Right lobe of liver (tissue), 6 donors: ENCODE measurements around the gene ASAP2. TPM values are rescaled to one million over a fixed set of nuclear protein-coding genes. Genes with fewer than 3 reads are reported as not detected.

Source experiments
- ATAC-seq, 4 donors: fragments of 200-7000 bp; cut with Tn5 transposase; one replicate each; pipeline ENCODE4 v1.9.1; 2020; ENCODE audit warnings: mild to moderate bottlenecking in 4 of 4, moderate library complexity in 4 of 4
- DNase-seq, 3 donors: peaks; one replicate each; pipeline ENCODE4 v3.0.0-alpha.2; 2020
- H3K27ac ChIP-seq, 3 donors: fragments of 200-600 bp; one replicate each; pipeline ENCODE4 v1.8.0; 2022
- H3K27me3 ChIP-seq, 2 donors: fragments of 200-600 bp; one replicate each; pipeline ENCODE4 v1.8.0; 2022
- H3K36me3 ChIP-seq, 4 donors: fragments of 200-600 bp; sonication (generic) in 1 of 4; one replicate each; pipeline versions ENCODE4 v1.5.1 to v1.8.0; 2017 to 2022; ENCODE audit warnings: control low read depth in 1 of 4
- H3K4me1 ChIP-seq, 4 donors: fragments of 200-600 bp; sonication (generic) in 1 of 4; one replicate each; pipeline versions ENCODE4 v1.5.1 to v1.8.0; 2017 to 2022; ENCODE audit warnings: control low read depth in 1 of 4
- H3K4me3 ChIP-seq, 3 donors: fragments of 200-600 bp; one replicate each; pipeline ENCODE4 v1.8.0; 2022
- H3K9me3 ChIP-seq, 4 donors: fragments of 200-600 bp; sonication (generic) in 1 of 4; one replicate each; pipeline versions ENCODE4 v1.5.1 to v1.8.0; 2017 to 2022; ENCODE audit warnings: control low read depth in 1 of 4
- POLR2A ChIP-seq: fragments of 450-650 bp; IDR thresholded peaks from one replicate; pipeline ENCODE4 v1.6.1; 2017; ENCODE audit warnings: antibody characterized with exemption, mild to moderate bottlenecking
- WGBS: methylation state at CpG from one replicate; pipeline ENCODE4 v1.1.6; 2018; ENCODE audit warnings: low coverage, low lambda C conversion rate; ENCODE audit not compliant: insufficient coverage; ENCODE audit errors: missing lambda C conversion rate; 5-methylcytosine and 5-hydroxymethylcytosine counted together
- intact Hi-C, 2 donors: fragments of 100-400 bp; cut with DNase I; formaldehyde crosslinking; loops; one replicate each; pipeline versions ENCODE4 v1.11.2 to v1.14.1; 2022
- total RNA-seq, 6 experiments: library from RNA; depleted of rRNA in 2 of 6; stranded (reverse); fragments of >200 nt in 2 of 6; fragmentation: NEBNext Ultra II Directional in 3 of 6; extraction: Animal tissue kit (Norgen Biotek cat#: 25700) in 3 of 6; gene quantifications; one replicate each; pipeline versions ENCODE4 v1.1.0 to v1.2.4, GENCODE V29; 2016 to 2023
- TF ChIP-seq, protein P1 (sequence below), 4 donors: fragments of 200-600 bp in 3 of 4; fragments of 450-650 bp in 1 of 4; IDR thresholded peaks; one replicate each; pipeline versions ENCODE4 v1.5.1 to v1.8.0; 2016 to 2022; ENCODE audit warnings: antibody characterized with exemption in 4 of 4, mild to moderate bottlenecking in 2 of 4
- donor health status: DM: no; HTN: yes; CAD: no.
- donor health status: DM: no; HTN: no; CAD: no.
- donor health status: DM: no; HTN: no; CAD: no.
- donor health status: DM: no; HTN: yes; CAD: no.
- donor health status: DM: no; HTN: yes; CAD: no.

ASAP2 gene
- total RNA-seq, 6 experiments from 2014 or later, result 2.4 to 5.2 (median 3.9) TPM

- Histone ChIP-seq H3K9me3 (no peaks in the 10 kb centered on the region), H3K27me3 (no peaks in the 10 kb centered on the region), H3K36me3 (no peaks in the 10 kb centered on the region), H3K27ac (peak overlapping the region in 1 of 3 donors; percentile 31), H3K4me3 (no peak overlapping the region), H3K4me1 (no peaks in the 10 kb centered on the region)
- TF ChIP-seq, protein P1, sequence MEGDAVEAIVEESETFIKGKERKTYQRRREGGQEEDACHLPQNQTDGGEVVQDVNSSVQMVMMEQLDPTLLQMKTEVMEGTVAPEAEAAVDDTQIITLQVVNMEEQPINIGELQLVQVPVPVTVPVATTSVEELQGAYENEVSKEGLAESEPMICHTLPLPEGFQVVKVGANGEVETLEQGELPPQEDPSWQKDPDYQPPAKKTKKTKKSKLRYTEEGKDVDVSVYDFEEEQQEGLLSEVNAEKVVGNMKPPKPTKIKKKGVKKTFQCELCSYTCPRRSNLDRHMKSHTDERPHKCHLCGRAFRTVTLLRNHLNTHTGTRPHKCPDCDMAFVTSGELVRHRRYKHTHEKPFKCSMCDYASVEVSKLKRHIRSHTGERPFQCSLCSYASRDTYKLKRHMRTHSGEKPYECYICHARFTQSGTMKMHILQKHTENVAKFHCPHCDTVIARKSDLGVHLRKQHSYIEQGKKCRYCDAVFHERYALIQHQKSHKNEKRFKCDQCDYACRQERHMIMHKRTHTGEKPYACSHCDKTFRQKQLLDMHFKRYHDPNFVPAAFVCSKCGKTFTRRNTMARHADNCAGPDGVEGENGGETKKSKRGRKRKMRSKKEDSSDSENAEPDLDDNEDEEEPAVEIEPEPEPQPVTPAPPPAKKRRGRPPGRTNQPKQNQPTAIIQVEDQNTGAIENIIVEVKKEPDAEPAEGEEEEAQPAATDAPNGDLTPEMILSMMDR (IDR thresholded peaks at IDR 0.05), result no peak
- TF ChIP-seq POLR2A, result no peak
- intact Hi-C loops, result no loop called here
- ATAC-seq (peak; percentile 26 to 42 (median 33)), DNase-seq (no peak)
- WGBS, result 77% methylated on average over 6 of the region's 6 CpGs
These were observed 30.3 kb downstream of the ASAP2 start for GRCh38 chr2:9236867-9237266.

DNA sequence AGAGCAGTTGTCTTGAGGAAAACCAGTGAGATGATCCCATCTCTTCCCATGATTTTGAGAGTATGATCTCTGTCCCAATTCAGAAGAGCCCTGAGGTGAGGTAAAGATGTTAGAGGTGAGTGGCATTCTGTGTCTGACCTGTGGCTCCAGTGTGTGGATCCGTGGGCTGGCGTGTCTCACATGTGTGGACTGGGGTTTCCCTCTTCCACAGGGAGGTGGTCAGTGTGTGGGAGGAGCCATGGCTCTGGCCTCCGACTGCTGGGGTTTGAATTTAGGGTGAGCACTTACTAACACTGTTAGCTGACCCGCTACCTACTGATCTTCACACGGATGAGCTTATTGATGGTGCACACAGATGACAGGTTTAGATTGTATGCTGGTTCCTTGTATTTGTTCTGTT, 31.2 kb downstream of the ASAP2 start:
- 92% methylated on average over 2 of the region's 5 CpGs for WGBS
- no peaks in the 10 kb centered on the region for H3K9me3 ChIP-seq
- no peak overlapping the region for H3K27ac ChIP-seq
- H3K27me3 ChIP-seq, result no peaks in the 10 kb centered on the region
- DNase-seq, result no peak
- TF ChIP-seq POLR2A, result no peak
- TF ChIP-seq, protein P1 (IDR thresholded peaks at IDR 0.05), result no peak
- no peaks in the 10 kb centered on the region for H3K4me1 ChIP-seq
- no peak overlapping the region for H3K4me3 ChIP-seq
- H3K36me3 ChIP-seq, result no peaks in the 10 kb centered on the region
- intact Hi-C loops, result no loop called here
- ATAC-seq, result no peak

- TF ChIP-seq POLR2A, result no peak
- TF ChIP-seq, protein P1 (IDR thresholded peaks at IDR 0.05), result no peak
- Histone ChIP-seq H3K4me3 (no peak overlapping the region), H3K27me3 (no peaks in the 10 kb centered on the region), H3K9me3 (no peaks in the 10 kb centered on the region), H3K36me3 (no peaks in the 10 kb centered on the region), H3K27ac (no peak overlapping the region), H3K4me1 (no peaks in the 10 kb centered on the region)
- ATAC-seq (no peak), DNase-seq (no peak)
- 75% methylated on average over 7 of the region's 7 CpGs for WGBS
- intact Hi-C loops, result no loop called here
These were observed 32.1 kb downstream of the ASAP2 start for GRCh38 chr2:9238591-9239326.

GRCh38 chr2:9239616-9240015, 33.0 kb downstream of the ASAP2 start:
- no peak for DNase-seq
- no peaks in the 10 kb centered on the region for H3K9me3 ChIP-seq
- TF ChIP-seq POLR2A, result no peak
- TF ChIP-seq, protein P1 (IDR thresholded peaks at IDR 0.05), result no peak
- no peaks in the 10 kb centered on the region for H3K4me1 ChIP-seq
- ATAC-seq, result no peak
- H3K4me3 ChIP-seq, result no peak overlapping the region
- H3K27me3 ChIP-seq, result no peaks in the 10 kb centered on the region
- H3K36me3 ChIP-seq, result no peaks in the 10 kb centered on the region
- intact Hi-C loops, result no loop called here
- no peak overlapping the region for H3K27ac ChIP-seq
- WGBS, result 94% methylated on average over 5 of the region's 5 CpGs
